ENCODE results near the gene CENPX.

GRCh38 chr17:82063424-82064415 is 41.0 kb upstream of the CENPX start:
- TF ChIP-seq POLR2A (IDR thresholded peaks at IDR 0.05), result no peak
- TF ChIP-seq, protein P1, sequence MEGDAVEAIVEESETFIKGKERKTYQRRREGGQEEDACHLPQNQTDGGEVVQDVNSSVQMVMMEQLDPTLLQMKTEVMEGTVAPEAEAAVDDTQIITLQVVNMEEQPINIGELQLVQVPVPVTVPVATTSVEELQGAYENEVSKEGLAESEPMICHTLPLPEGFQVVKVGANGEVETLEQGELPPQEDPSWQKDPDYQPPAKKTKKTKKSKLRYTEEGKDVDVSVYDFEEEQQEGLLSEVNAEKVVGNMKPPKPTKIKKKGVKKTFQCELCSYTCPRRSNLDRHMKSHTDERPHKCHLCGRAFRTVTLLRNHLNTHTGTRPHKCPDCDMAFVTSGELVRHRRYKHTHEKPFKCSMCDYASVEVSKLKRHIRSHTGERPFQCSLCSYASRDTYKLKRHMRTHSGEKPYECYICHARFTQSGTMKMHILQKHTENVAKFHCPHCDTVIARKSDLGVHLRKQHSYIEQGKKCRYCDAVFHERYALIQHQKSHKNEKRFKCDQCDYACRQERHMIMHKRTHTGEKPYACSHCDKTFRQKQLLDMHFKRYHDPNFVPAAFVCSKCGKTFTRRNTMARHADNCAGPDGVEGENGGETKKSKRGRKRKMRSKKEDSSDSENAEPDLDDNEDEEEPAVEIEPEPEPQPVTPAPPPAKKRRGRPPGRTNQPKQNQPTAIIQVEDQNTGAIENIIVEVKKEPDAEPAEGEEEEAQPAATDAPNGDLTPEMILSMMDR (IDR thresholded peaks at IDR 0.05), result no peak

All from adrenal gland (tissue), 5 donors.